HG03135 (cell line): Measurements from ENCODE around the gene CCL8.
"Not testable (repeated sequence)": the region's sequence is repeated elsewhere in the genome, so short reads cannot be mapped to it uniquely, and the experiment has no call there.

Experiments used
- ATAC-seq: cut with Tn5 transposase; IDR thresholded peaks from one replicate; pipeline ENCODE4 v1.9.1; 2021; ENCODE audit warnings: mild to moderate bottlenecking, moderate library complexity; ENCODE audit not compliant: unreplicated experiment

The CCL8 gene

DNA sequence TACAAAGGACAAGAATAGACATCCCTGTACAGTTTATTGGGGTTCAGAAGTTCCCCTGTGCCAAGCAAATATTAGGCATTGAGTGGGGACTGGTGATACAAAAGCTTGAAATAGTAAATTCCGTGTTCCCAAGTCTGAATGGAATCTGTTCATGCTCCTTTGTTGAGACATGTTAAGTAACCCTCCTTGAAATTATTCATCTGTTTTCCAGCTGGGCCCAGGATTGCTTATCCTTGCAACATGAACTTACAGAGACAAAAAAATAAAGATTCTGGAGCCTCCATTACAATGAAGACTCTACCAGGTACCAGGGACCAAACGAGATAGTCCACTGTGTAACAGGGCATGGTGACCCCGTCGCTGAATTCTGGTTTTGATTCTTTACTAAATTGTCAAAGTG lies 6.1 kb upstream of the CCL8 start:
- no peak for ATAC-seq

- no peak for ATAC-seq
Measured at GRCh38 chr17:34314279-34314678, 5.0 kb upstream of the CCL8 start.

GRCh38 chr17:34318474-34318873 lies 761 bp upstream of the CCL8 start:
- no peak for ATAC-seq

DNA sequence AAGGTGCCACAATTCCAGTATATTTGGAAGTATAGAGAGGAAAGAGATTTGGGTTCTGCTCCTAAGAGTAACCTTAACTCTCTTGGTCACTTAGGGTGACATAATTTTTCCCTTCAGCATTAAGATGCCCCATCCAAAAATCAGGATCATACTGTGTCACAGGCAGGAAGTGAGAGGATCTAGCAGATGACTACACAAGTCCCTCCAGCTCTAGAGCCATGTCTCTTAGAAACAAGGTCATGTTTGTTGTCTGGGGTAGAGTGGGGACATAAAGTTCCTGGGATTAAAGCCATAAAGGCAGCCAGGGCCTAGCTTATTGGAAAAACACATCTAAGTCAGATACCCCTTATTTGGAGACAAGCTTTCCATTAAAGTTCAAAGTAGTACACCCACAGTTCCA lies 2.7 kb downstream of the CCL8 start:
- no peak for ATAC-seq

GRCh38 chr17:34327580-34327979 lies 8.3 kb downstream of the CCL8 start:
- not testable (repeated sequence) for ATAC-seq

DNA sequence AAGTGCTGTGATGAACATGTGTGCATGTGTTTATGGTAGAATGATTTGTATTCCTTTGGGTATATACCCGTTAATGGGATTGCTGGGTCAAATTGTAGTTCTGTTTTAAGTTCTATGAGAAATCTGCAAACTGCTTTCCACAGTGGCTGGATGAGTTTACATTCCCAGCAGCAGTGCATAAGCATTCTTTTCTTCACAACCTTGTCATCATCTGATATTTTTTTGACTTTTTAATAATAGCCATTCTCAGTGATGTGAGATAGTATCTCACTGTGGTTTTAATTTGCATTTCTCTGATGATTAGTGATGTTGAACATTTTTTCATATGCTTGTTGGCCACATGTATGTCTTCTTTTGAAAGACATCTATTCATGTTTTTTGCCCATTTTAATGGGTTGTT lies 18.5 kb downstream of the CCL8 start:
- ATAC-seq, result no peak

DNA sequence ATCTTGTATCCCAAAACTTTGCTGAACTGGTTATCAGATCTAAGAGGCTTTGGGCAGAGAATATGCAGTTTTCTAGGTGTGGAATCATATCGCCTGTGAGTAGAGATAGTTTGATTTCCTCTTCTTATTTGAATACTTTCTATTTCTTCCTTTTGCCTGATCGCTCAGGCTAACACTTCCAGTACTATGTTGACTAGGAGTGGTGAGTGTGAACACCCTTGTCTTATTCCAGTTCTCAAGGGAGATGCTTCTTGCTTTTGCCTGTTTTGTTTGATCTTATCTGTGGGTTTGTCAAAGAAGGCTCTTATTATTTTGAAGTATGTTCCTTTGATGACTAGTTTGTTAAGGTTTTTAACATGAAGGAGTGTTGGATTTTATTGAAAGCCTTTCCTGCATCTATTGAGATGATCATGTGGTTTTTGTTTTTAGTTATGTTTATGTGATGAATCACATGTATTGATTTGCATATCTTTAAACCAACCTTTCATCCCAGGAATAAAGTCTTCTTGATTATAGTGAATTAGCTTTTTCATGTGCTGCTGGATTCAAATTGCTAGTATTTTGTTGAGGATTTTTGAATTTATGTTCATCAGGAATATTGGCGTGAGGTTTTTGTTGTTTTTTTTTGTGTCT lies 20.0 kb downstream of the CCL8 start:
- no peak for ATAC-seq

DNA sequence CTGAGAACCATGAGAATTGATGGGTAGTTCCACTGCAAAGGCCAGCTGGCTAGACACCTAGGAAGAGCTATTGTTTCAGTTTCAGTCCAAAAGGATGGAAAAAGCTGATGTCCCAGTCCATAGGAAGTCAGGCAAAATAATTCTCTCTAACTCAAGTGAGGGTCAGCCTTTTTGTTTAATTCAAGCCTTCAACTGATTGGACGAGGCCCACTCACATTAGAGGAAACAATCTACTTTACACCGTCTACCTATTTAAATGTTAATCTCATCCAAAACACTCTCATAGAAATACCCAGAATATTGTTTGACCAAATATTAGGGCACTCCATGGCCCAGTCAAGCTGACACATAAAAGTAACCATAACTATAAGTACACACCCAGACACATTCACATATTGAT lies 22.7 kb downstream of the CCL8 start:
- no peak for ATAC-seq

GRCh38 chr17:34347063-34347462 lies 27.8 kb downstream of the CCL8 start:
- ATAC-seq, result no peak

GRCh38 chr17:34349751-34350150 lies 30.5 kb downstream of the CCL8 start:
- ATAC-seq, result no peak

DNA sequence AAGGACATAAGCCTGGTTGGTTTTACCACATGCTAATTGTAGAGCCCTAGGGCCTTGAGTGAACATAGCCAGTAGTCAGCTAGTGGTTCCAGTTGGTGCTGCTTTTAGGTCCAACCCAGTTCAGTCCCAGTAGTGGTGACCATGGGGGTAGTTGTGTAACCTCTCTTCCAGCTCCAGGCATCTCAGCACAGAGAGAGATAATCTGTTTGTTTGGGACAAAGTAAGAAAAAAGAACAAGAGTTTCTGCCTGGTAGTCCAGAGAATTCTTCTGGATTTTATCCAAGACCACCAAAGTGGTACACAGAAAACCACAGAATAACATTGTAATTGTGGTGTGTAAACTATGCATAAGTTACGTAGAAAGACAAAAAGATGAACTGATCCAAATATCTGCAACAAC lies 31.9 kb downstream of the CCL8 start:
- ATAC-seq, result no peak

GRCh38 chr17:34352191-34352590 lies 33.0 kb downstream of the CCL8 start:
- no peak for ATAC-seq

- ATAC-seq, result no peak
Measured at GRCh38 chr17:34354637-34355036, 35.4 kb downstream of the CCL8 start.

DNA sequence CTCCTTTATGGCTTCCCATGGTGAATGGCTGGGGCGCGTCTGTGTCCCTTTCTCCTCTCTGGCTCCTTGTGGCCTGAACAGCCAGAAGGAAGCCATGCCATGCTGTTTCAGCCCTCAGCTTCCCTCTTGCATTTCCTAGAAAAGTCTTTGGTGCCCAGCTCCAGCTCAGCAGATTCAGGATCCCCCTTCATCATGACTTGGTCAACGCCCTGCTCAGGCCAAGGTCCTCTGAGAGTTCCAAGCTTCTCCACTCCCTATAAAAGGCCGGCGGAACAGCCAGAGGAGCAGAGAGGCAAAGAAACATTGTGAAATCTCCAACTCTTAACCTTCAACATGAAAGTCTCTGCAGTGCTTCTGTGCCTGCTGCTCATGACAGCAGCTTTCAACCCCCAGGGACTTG lies 37.0 kb downstream of the CCL8 start, which contains the start of gene CCL13:
Gene CCL13, plus strand, starts transcription at position 287 of the 400 bp plus-strand sequence. Its CDS starts 47 bp downstream, at position 334.
- no peak for ATAC-seq

DNA sequence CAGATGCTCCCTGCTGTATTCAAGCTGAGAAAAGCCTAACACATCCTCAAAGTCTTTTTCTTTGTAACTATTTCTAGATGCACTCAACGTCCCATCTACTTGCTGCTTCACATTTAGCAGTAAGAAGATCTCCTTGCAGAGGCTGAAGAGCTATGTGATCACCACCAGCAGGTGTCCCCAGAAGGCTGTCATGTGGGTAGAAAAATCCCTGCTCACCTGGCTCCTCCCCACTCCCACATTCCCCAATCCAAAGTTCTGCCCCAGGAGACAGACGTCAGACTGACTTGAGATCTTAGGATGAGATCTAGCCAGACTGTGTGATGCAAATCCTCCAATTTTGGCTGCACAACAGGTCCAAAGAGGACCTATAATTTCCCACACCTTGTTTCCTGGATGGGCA lies 38.2 kb downstream of the CCL8 start:
- no peak for ATAC-seq

DNA sequence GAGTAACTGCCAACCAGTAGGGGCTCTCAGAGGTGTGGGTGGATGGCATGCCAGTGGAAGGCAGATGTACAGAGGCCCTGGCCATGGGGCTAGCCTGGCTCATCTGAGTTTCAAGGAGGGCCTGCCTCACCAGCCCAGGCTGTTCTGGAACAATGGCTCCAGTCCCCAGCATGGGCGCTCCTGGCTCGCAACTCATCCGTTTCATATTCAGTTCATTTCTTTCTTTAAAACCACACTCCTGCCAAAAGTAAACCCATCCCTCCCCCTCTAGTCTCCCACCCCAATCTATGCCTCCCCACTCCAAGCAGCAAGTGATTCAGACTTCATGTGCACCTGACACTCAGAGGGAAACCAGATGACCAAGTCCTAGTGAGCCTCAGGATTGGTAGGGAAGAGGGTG lies 39.4 kb downstream of the CCL8 start:
- ATAC-seq, result no peak

GRCh38 chr17:34360601-34361270 lies 41.5 kb downstream of the CCL8 start:
- no peak for ATAC-seq

DNA sequence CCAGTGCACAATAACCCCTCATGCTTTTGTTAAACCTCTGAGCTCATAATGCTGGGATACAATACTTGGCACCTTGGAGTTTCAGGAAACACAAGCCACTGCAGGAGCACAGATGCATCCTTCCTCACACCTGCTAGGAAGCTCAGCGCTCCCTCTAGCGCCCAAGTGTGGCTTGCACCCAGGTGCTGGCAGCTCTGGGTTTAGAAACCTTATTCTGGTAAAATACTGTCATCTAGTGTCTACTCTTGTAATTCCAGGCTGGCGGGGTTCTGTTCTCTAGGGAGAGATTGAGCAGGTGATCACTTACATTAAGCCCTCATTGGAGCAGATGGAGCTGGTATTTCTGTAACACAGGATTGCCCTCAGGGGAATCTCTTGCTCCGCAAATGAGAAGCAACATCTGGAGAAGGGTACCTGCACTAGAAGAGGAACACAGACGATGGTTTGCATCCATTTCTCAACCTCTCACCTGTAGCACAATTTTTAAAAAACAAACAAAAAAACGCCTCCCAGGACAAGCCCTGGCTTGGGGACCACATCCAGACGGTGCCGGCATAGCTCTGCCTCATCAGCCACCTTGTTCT lies 42.3 kb downstream of the CCL8 start:
- peak; percentile 74 for ATAC-seq

- no peak for ATAC-seq
Measured at GRCh38 chr17:34363183-34363661, 44.0 kb downstream of the CCL8 start, which contains the start of gene CCL1. Gene CCL1, minus strand, starts transcription at chr17:34363233. Its CDS starts 72 bp downstream, at chr17:34363161.

DNA sequence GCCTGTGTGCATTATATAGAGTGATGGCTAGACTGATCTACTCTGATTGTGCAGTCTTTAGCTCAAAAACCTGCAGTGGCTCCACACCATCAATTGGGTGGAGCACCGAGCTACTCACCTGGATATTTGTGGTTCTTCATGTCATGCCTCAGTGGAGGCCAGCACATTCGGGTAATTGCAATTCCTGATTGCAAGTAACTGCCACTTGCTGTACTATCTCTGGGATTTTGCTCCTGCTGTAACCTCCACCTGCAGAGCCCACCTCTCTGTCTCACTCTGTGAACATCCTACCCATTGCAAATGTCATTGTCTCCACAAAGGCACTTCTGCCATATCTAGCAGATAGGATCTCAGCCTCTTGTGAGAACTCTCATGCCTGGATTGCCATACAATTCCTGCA lies 45.5 kb downstream of the CCL8 start:
- no peak for ATAC-seq

- no peak for ATAC-seq
Measured at GRCh38 chr17:34365340-34365739, 46.1 kb downstream of the CCL8 start.

DNA sequence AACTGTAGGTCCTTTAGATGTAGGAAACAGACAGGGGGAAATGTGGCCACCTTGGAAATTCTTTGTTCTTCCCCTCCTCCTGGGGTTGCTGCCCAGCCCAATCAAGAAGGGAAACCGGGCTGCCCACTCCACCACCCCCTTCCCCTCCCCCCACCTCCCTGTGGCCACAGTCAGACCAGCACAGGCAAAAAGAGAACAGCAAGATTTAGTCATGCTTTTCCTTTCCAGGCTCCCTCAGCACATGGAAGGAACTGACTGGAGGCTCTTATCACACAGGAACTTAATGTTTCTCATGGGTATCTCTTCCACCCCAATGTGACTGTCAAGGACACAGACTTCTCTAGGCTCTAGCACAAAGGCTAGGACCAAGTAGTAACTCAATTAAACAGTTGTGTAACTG lies 46.8 kb downstream of the CCL8 start:
- no peak for ATAC-seq
